Activated naive CD4-positive, alpha-beta T cell treated with anti-CD3 and anti-CD28 coated beads, Interleukin-2, amount 50 U/mL, for 24 hours (primary cell): Measurements from ENCODE around the gene SAA1.
"Not testable (repeated sequence)": the region's sequence is repeated elsewhere in the genome, so short reads cannot be mapped to it uniquely, and the experiment has no call there.

Experiments used
- H3K27ac Mint-ChIP-seq: one replicate; pipeline ENCODE4 v1.8.0; 2021; ENCODE audit warnings: mild to moderate bottlenecking, mixed read lengths
- H3K27me3 Mint-ChIP-seq: one replicate; pipeline ENCODE4 v1.8.0; 2021; ENCODE audit warnings: mixed read lengths
- H3K36me3 Mint-ChIP-seq: one replicate; pipeline ENCODE4 v1.8.0; 2021; ENCODE audit warnings: mixed read lengths
- H3K4me1 Mint-ChIP-seq: one replicate; pipeline ENCODE4 v1.8.0; 2021; ENCODE audit warnings: mixed read lengths
- H3K4me3 Mint-ChIP-seq: one replicate; pipeline ENCODE4 v1.8.0; 2021; ENCODE audit warnings: mild to moderate bottlenecking, mixed read lengths
- H3K9me3 Mint-ChIP-seq: one replicate; pipeline ENCODE4 v1.8.0; 2021; ENCODE audit warnings: mixed read lengths

The SAA1 gene

GRCh38 chr11:18265949-18266348, at the start of gene SAA1:
TSS of gene SAA1 (plus strand) at chr11:18266264. CDS start at chr11:18266888, 624 bp downstream.
- no peak within 1 kb of the TSS for H3K4me3 Mint-ChIP-seq
- no peaks in the 10 kb centered on the region for H3K4me1 Mint-ChIP-seq
- H3K27ac Mint-ChIP-seq = no peak within 1 kb of the TSS
- no peaks in the 10 kb centered on the region for H3K27me3 Mint-ChIP-seq
- no peaks in the 10 kb centered on the region for H3K36me3 Mint-ChIP-seq
- no peaks in the 10 kb centered on the region for H3K9me3 Mint-ChIP-seq

- Mint-ChIP-seq H3K4me3 (no peak overlapping the region), H3K27me3 (peaks cover 4% of the 10 kb centered on the region), H3K27ac (no peak overlapping the region), H3K4me1 (no peaks in the 10 kb centered on the region), H3K9me3 (no peaks in the 10 kb centered on the region), H3K36me3 (no peaks in the 10 kb centered on the region)
Measured at GRCh38 chr11:18221274-18221876, 44.7 kb upstream of the SAA1 start.

GRCh38 chr11:18222814-18223421, 43.1 kb upstream of the SAA1 start:
- no peaks in the 10 kb centered on the region for H3K9me3 Mint-ChIP-seq
- no peaks in the 10 kb centered on the region for H3K4me1 Mint-ChIP-seq
- no peak overlapping the region for H3K27ac Mint-ChIP-seq
- no peaks in the 10 kb centered on the region for H3K36me3 Mint-ChIP-seq
- H3K27me3 Mint-ChIP-seq = peaks cover 4% of the 10 kb centered on the region
- no peak overlapping the region for H3K4me3 Mint-ChIP-seq

GRCh38 chr11:18223591-18224387, 42.3 kb upstream of the SAA1 start:
- H3K4me3 Mint-ChIP-seq = no peak overlapping the region
- H3K4me1 Mint-ChIP-seq = no peaks in the 10 kb centered on the region
- H3K9me3 Mint-ChIP-seq = no peaks in the 10 kb centered on the region
- H3K27ac Mint-ChIP-seq = no peak overlapping the region
- H3K36me3 Mint-ChIP-seq = no peaks in the 10 kb centered on the region
- peaks cover 4% of the 10 kb centered on the region for H3K27me3 Mint-ChIP-seq

GRCh38 chr11:18225913-18226312, 40.2 kb upstream of the SAA1 start:
- H3K27ac Mint-ChIP-seq = no peak overlapping the region
- H3K36me3 Mint-ChIP-seq = no peaks in the 10 kb centered on the region
- peaks cover 4% of the 10 kb centered on the region for H3K27me3 Mint-ChIP-seq
- H3K4me3 Mint-ChIP-seq = no peak overlapping the region
- no peaks in the 10 kb centered on the region for H3K4me1 Mint-ChIP-seq
- H3K9me3 Mint-ChIP-seq = no peaks in the 10 kb centered on the region

GRCh38 chr11:18229501-18229900, 36.6 kb upstream of the SAA1 start:
- no peaks in the 10 kb centered on the region for H3K4me1 Mint-ChIP-seq
- H3K36me3 Mint-ChIP-seq = no peaks in the 10 kb centered on the region
- no peaks in the 10 kb centered on the region for H3K9me3 Mint-ChIP-seq
- H3K27ac Mint-ChIP-seq = no peak overlapping the region
- H3K27me3 Mint-ChIP-seq = peaks cover 8% of the 10 kb centered on the region
- H3K4me3 Mint-ChIP-seq = no peak overlapping the region

- Mint-ChIP-seq H3K36me3 (no peaks in the 10 kb centered on the region), H3K27me3 (peaks cover 6% of the 10 kb centered on the region), H3K27ac (no peak overlapping the region), H3K4me3 (no peak overlapping the region), H3K4me1 (no peaks in the 10 kb centered on the region), H3K9me3 (no peaks in the 10 kb centered on the region)
Measured at GRCh38 chr11:18230859-18231258, 35.2 kb upstream of the SAA1 start.

GRCh38 chr11:18233912-18234311, 32.2 kb upstream of the SAA1 start:
- H3K9me3 Mint-ChIP-seq = no peaks in the 10 kb centered on the region
- H3K4me1 Mint-ChIP-seq = no peaks in the 10 kb centered on the region
- peaks cover 11% of the 10 kb centered on the region for H3K27me3 Mint-ChIP-seq
- no peak overlapping the region for H3K27ac Mint-ChIP-seq
- peaks cover 2% of the 10 kb centered on the region for H3K36me3 Mint-ChIP-seq
- no peak overlapping the region for H3K4me3 Mint-ChIP-seq

- Mint-ChIP-seq H3K4me1 (no peaks in the 10 kb centered on the region), H3K27ac (no peak overlapping the region), H3K36me3 (peaks cover 4% of the 10 kb centered on the region), H3K27me3 (peaks cover 19% of the 10 kb centered on the region), H3K4me3 (no peak overlapping the region), H3K9me3 (no peaks in the 10 kb centered on the region)
Measured at GRCh38 chr11:18235394-18236334, 30.4 kb upstream of the SAA1 start.

- no peak within 1 kb of the TSS for H3K4me3 Mint-ChIP-seq
Measured at GRCh38 chr11:18236664-18237356, 29.3 kb upstream of the SAA1 start, which contains the start of gene SAA4. TSS of gene SAA4 (minus strand) at chr11:18236802. CDS start at chr11:18235926, 876 bp downstream.

GRCh38 chr11:18239655-18240054, 26.4 kb upstream of the SAA1 start:
- Mint-ChIP-seq H3K27ac (no peak overlapping the region), H3K4me1 (peaks cover 3% of the 10 kb centered on the region), H3K4me3 (no peak overlapping the region), H3K36me3 (peaks cover 4% of the 10 kb centered on the region), H3K9me3 (peaks cover 8% of the 10 kb centered on the region), H3K27me3 (peaks cover 16% of the 10 kb centered on the region)

More at GRCh38 chr11:18236664-18237356, 29.3 kb upstream of the SAA1 start, which contains the start of gene SAA4:
- Mint-ChIP-seq H3K9me3 (no peaks in the 10 kb centered on the region), H3K27ac (no peak within 1 kb of the TSS), H3K27me3 (peaks cover 20% of the 10 kb centered on the region), H3K4me1 (no peaks in the 10 kb centered on the region), H3K36me3 (peaks cover 4% of the 10 kb centered on the region)

GRCh38 chr11:18243783-18244362, 22.2 kb upstream of the SAA1 start:
- Mint-ChIP-seq H3K27ac (no peak overlapping the region), H3K36me3 (peaks cover 2% of the 10 kb centered on the region)

GRCh38 chr11:18245396-18245795, 20.7 kb upstream of the SAA1 start:
- Mint-ChIP-seq H3K9me3 (peaks cover 8% of the 10 kb centered on the region), H3K4me1 (peaks cover 8% of the 10 kb centered on the region), H3K27ac (no peak overlapping the region), H3K27me3 (peaks cover 2% of the 10 kb centered on the region), H3K4me3 (no peak overlapping the region), H3K36me3 (no peaks in the 10 kb centered on the region)

More at GRCh38 chr11:18243783-18244362, 22.2 kb upstream of the SAA1 start:
- peaks cover 8% of the 10 kb centered on the region for H3K9me3 Mint-ChIP-seq
- peaks cover 9% of the 10 kb centered on the region for H3K27me3 Mint-ChIP-seq
- H3K4me1 Mint-ChIP-seq = peaks cover 8% of the 10 kb centered on the region
- H3K4me3 Mint-ChIP-seq = no peak overlapping the region

- H3K27ac Mint-ChIP-seq, H3K27me3 Mint-ChIP-seq, H3K9me3 Mint-ChIP-seq: not testable (repeated sequence)
Measured at GRCh38 chr11:18246379-18247190, 19.5 kb upstream of the SAA1 start.

More at GRCh38 chr11:18246379-18247190, 19.5 kb upstream of the SAA1 start:
- H3K4me3 Mint-ChIP-seq = peak overlapping the region; percentile 59
- not testable (repeated sequence) for H3K36me3 Mint-ChIP-seq, H3K4me1 Mint-ChIP-seq
